ENCODE results near the gene SLC38A3.

DNA sequence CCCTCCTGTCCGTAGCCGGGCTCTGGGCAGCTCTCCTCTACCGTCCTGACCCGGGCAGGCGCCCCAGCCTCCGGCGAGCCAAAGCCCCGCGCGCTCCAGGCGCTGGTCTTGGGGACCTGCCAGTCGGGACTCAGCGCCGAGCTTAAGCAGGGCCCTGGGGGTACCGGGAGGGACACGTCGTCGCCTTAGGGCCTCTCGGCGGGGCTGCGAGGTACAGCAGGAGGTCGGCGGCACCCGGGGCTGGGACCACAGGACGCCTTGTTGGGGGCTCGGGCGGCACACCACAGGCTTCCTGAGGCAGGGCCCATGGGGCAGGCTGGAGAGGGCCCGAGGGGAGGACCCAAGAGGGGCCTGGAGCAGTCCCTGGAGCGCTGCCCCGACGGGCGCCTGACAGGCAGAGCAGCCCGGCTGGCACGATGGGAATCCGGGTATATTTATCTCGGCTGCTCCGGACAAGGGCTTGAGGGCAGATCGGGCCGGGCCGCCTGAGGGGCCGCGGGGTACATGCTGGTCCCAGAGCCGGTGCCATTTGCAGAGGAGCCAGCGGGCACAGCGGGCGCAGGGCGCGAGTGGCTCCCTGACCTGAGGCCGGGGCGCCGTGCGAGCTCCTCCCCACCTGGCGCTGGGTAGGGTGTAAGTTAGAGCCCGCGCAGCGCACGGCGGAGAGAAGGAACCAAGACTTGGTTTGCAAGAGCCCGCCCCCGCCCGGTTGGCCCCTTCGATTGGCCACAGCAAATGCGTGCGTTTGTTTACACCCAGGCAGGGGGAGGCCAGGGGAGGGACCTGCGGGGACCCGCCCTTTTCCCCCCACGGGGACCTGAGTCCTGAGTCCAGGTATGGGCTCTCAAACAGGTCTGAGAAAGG is 574 bp downstream of the SLC38A3 start:
- TF ChIP-seq EZH2phosphoT487 (IDR thresholded peaks at IDR 0.05; ENCODE audit: insufficient read depth, low read depth) (no peak), EZH2 (IDR thresholded peaks at IDR 0.05; ENCODE audit: insufficient read depth, poor library complexity, severe bottlenecking) (no peak)

Measured in GM23248 (cell line).